ENCODE measurements around the gene SFXN5.

GRCh38 chr2:72959995-72960981, 111.2 kb downstream of the SFXN5 start:
- TF ChIP-seq USF2 (IDR thresholded peaks at IDR 0.05; ENCODE audit: low read depth, low read length) (no peak), CTCF (conservative IDR thresholded peaks at IDR 0.05; ENCODE audit: low read depth, low read length) (no peak), RAD21 (IDR thresholded peaks at IDR 0.05; ENCODE audit: low read length) (no peak), MXI1 (IDR thresholded peaks at IDR 0.05; ENCODE audit: borderline replicate concordance, low read depth, low read length) (no peak)

Measured in IMR-90 (cell line).